ENCODE measurements around the gene TMEM25. TPM values are rescaled to one million over a fixed set of nuclear protein-coding genes. Genes with fewer than 3 reads are reported as not detected.
A peak's percentile ranks its signal among the peaks of the same experiment; 100 is the strongest.

Gene TMEM25
- total RNA-seq, 3 donors from 2014 or later (not counting 1 experiment from before 2014, with no cell fraction given) = 4.1 to 11.0 (median 9.3) TPM

DNA sequence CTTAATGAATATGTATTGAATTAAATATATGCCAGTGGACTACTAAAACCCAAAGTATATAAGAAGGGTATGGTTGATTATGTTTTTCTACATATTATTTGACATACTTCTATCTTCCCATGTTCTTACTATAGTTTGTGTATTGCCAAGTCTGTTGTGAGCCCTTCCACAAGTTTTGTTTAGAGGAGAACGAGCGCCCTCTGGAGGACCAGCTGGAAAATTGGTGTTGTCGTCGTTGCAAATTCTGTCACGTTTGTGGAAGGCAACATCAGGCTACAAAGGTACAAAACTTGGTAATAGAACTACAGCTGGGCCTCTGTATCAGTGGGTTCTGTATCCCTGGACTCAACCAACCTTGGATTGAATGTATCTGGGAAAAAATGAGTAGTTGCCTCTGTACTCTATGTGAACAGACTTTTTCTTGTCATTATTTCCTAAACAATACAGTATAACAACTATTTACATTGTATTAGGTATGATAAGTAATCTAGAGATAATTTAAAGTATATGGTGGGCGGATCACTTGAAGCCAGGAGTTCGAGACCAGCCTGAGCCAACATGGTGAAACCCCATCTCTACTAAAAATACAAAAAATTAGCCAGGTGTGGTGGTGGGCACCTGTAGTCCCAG is 42.4 kb upstream of the TMEM25 start:
- Mint-ChIP-seq H3K9me3 (no peaks in the 10 kb centered on the region), H3K4me3 (no peak overlapping the region), H3K27ac (peak overlapping the region in 1 of 2 donors; percentile 72), H3K27me3 (ENCODE audit: low read depth in 2 of 2) (no peaks in the 10 kb centered on the region), H3K36me3 (peaks cover 19% of the 10 kb centered on the region), H3K4me1 (no peaks in the 10 kb centered on the region)
- intact Hi-C loops (cut with micrococcal nuclease) = loop anchor here (1.0 to 5.0 kb wide), 6 partner anchors 50 to 343 kb away; partner anchors contain the start of gene ATP5MG
- WGBS (ENCODE audit: insufficient coverage) = 2% methylated on average over 5 of the region's 7 CpGs
- Histone ChIP-seq H3K4me3 (ENCODE audit: low read length) (no peak overlapping the region), H3K9me3 (ENCODE audit: control insufficient read depth, insufficient read depth, low read length) (no peaks in the 10 kb centered on the region), H3K36me3 (ENCODE audit: control insufficient read depth, insufficient read depth, low read length) (peaks cover 66% of the 10 kb centered on the region), H3K4me1 (ENCODE audit: control insufficient read depth, insufficient read depth, low read length) (no peaks in the 10 kb centered on the region), H3K27ac (ENCODE audit: low read length) (no peak overlapping the region), H3K27me3 (ENCODE audit: control insufficient read depth, insufficient read depth, low read length) (no peaks in the 10 kb centered on the region)
- ATAC-seq = peak; percentile 77 to 82 (median 79)
- TF ChIP-seq CTCF (IDR thresholded peaks at IDR 0.05) = peak; percentile 83
- DNase-seq = peak; percentile 72 to 93

GRCh38 chr11:118491041-118491440 is 40.0 kb upstream of the TMEM25 start:
- Histone ChIP-seq H3K9me3 (ENCODE audit: control insufficient read depth, insufficient read depth, low read length) (no peaks in the 10 kb centered on the region), H3K27me3 (ENCODE audit: control insufficient read depth, insufficient read depth, low read length) (no peaks in the 10 kb centered on the region), H3K36me3 (ENCODE audit: control insufficient read depth, insufficient read depth, low read length) (peaks cover 66% of the 10 kb centered on the region), H3K4me1 (ENCODE audit: control insufficient read depth, insufficient read depth, low read length) (no peaks in the 10 kb centered on the region), H3K27ac (ENCODE audit: low read length) (no peak overlapping the region), H3K4me3 (ENCODE audit: low read length) (no peak overlapping the region)
- H3K4me3 Mint-ChIP-seq = no peak overlapping the region
- no peak for DNase-seq
- H3K27me3 Mint-ChIP-seq (ENCODE audit: low read depth in 2 of 2) = no peaks in the 10 kb centered on the region
- H3K9me3 Mint-ChIP-seq = no peaks in the 10 kb centered on the region
- no peaks in the 10 kb centered on the region for H3K4me1 Mint-ChIP-seq
- no peak for ATAC-seq
- 95% methylated on average over 3 of the region's 4 CpGs for WGBS (ENCODE audit: insufficient coverage)
- H3K27ac Mint-ChIP-seq = no peak overlapping the region
- peaks cover 16% of the 10 kb centered on the region for H3K36me3 Mint-ChIP-seq
- intact Hi-C loops (cut with micrococcal nuclease) = no loop called here
- TF ChIP-seq CTCF (IDR thresholded peaks at IDR 0.05) = no peak

GRCh38 chr11:118497831-118498230 is 33.2 kb upstream of the TMEM25 start:
- no peak overlapping the region for H3K4me3 ChIP-seq (ENCODE audit: low read length)
- no peaks in the 10 kb centered on the region for H3K9me3 ChIP-seq (ENCODE audit: control insufficient read depth, insufficient read depth, low read length)
- Mint-ChIP-seq H3K4me1 (no peaks in the 10 kb centered on the region), H3K4me3 (no peak overlapping the region), H3K9me3 (no peaks in the 10 kb centered on the region), H3K36me3 (peaks cover 39% of the 10 kb centered on the region), H3K27ac (no peak overlapping the region), H3K27me3 (ENCODE audit: low read depth in 2 of 2) (no peaks in the 10 kb centered on the region)
- H3K36me3 ChIP-seq (ENCODE audit: control insufficient read depth, insufficient read depth, low read length) = peaks cover 91% of the 10 kb centered on the region
- DNase-seq (no peak), ATAC-seq (no peak)
- H3K27me3 ChIP-seq (ENCODE audit: control insufficient read depth, insufficient read depth, low read length) = no peaks in the 10 kb centered on the region
- no peaks in the 10 kb centered on the region for H3K4me1 ChIP-seq (ENCODE audit: control insufficient read depth, insufficient read depth, low read length)
- intact Hi-C loops (cut with micrococcal nuclease) = no loop called here
- TF ChIP-seq CTCF (IDR thresholded peaks at IDR 0.05) = no peak
- H3K27ac ChIP-seq (ENCODE audit: low read length) = no peak overlapping the region
- 96% methylated on average over 3 of the region's 4 CpGs for WGBS (ENCODE audit: insufficient coverage)

DNA sequence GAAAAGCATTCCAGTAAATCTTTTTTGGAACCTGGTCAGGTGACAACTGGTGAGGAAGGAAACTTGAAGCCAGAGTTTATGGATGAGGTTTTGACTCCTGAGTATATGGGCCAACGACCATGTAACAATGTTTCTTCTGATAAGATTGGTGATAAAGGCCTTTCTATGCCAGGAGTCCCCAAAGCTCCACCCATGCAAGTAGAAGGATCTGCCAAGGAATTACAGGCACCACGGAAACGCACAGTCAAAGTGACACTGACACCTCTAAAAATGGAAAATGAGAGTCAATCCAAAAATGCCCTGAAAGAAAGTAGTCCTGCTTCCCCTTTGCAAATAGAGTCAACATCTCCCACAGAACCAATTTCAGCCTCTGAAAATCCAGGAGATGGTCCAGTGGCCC is 27.8 kb upstream of the TMEM25 start:
- Mint-ChIP-seq H3K9me3 (no peaks in the 10 kb centered on the region), H3K27ac (peak overlapping the region; percentile 1 to 18), H3K4me1 (peaks cover 0 to 10% of the 10 kb centered on the region in 2 donors), H3K36me3 (peaks cover 42% of the 10 kb centered on the region), H3K4me3 (no peak overlapping the region), H3K27me3 (ENCODE audit: low read depth in 2 of 2) (no peaks in the 10 kb centered on the region)
- TF ChIP-seq CTCF (IDR thresholded peaks at IDR 0.05) = no peak
- H3K4me3 ChIP-seq (ENCODE audit: low read length) = no peak overlapping the region
- H3K27me3 ChIP-seq (ENCODE audit: control insufficient read depth, insufficient read depth, low read length) = no peaks in the 10 kb centered on the region
- H3K9me3 ChIP-seq (ENCODE audit: control insufficient read depth, insufficient read depth, low read length) = no peaks in the 10 kb centered on the region
- peaks cover 94% of the 10 kb centered on the region for H3K36me3 ChIP-seq (ENCODE audit: control insufficient read depth, insufficient read depth, low read length)
- ATAC-seq (no peak), DNase-seq (no peak)
- H3K4me1 ChIP-seq (ENCODE audit: control insufficient read depth, insufficient read depth, low read length) = no peaks in the 10 kb centered on the region
- no peak overlapping the region for H3K27ac ChIP-seq (ENCODE audit: low read length)
- WGBS (ENCODE audit: insufficient coverage) = 75% methylated on average over 3 of the region's 3 CpGs
- intact Hi-C loops (cut with micrococcal nuclease) = no loop called here
